ENCODE measurements around the gene ITGA7.

DNA sequence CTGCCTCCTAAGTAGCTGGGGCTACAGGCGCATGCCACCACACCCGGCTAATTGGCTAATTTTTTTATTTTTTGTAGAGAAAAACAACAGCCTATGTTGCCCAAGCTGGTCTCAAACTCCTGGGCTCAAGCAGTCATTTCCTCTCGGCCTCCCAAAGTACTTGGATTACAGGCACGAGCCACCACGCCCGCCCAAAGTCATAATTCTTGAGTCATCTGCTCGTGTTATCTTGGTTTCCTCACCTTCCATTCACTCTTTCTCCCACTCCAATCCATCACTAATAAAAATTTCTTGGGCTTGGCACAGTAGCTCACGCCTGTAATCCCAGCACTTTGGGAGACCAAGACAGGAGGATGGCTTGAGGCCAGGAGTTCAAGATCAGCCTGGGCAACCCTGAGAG, 32.0 kb downstream of the ITGA7 start:
- TF ChIP-seq ZFX (IDR thresholded peaks at IDR 0.05; ENCODE audit: borderline replicate concordance) = no peak
- no peak for TF ChIP-seq CTCF (IDR thresholded peaks at IDR 0.05)
